Measurements from ENCODE around the gene SND1. TPM values are rescaled to one million over a fixed set of nuclear protein-coding genes. Genes with fewer than 3 reads are reported as not detected.

The SND1 gene
- total and polyA plus RNA-seq, 10 of the 15 experiments (the other 5 are each of a cell fraction or from before 2014, with no cell fraction given) = 52.4 to 270 (median 146) TPM

DNA sequence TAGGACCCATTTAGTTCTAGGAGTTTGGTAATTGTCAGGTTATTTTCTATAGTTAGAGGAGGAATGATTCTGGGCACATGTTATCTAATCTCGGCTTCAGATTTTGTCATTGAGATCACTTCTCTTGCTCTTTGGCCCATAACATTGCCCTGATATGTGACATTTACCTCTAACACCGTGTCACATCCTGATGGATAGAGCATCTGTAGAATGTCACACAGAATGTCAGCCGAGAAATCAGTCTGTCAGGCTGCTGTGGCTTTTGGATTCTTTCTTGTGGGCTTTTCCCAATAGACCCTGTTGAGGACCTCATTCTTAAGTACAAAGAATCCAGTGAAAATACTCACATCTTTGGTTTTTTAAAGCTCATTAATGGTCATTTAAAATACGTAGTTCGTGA is 236.8 kb downstream of the SND1 start:
- Histone ChIP-seq H3K4me2 (ENCODE audit: control insufficient read depth, insufficient read depth) (no peak overlapping the region), H3K9me3 (replicated peaks; ENCODE audit: control insufficient read depth, insufficient read depth, low read length) (no peaks in the 10 kb centered on the region), H3K4me3 (no peak overlapping the region), H3K4me1 (ENCODE audit: control insufficient read depth, insufficient read depth, low read length) (peaks cover 3% of the 10 kb centered on the region; the same call in 1 of the 2 replicates), H3K79me2 (ENCODE audit: control insufficient read depth, insufficient read depth, low read length) (peaks cover 2% of the 10 kb centered on the region; the same call in 1 of the 2 replicates), H3K9ac (ENCODE audit: control insufficient read depth, insufficient read depth, low read length) (no peak overlapping the region), H4K20me1 (ENCODE audit: control insufficient read depth, insufficient read depth) (no peaks in the 10 kb centered on the region), H3K36me3 (ENCODE audit: control insufficient read depth in 2 of 2, insufficient read depth in 2 of 2, low read length in 1 of 2) (peaks cover 0 to 26% of the 10 kb centered on the region in 2 experiments; a peak in 3 of 4 replicates), H3K27ac (ENCODE audit: control insufficient read depth, insufficient read depth) (no peak overlapping the region), H3K27me3 (replicated peaks in 1 of 2; ENCODE audit: control insufficient read depth in 2 of 2, insufficient read depth in 2 of 2, low read length in 1 of 2) (no peaks in the 10 kb centered on the region), H2AFZ (ENCODE audit: control insufficient read depth, low read depth, low read length) (no peak overlapping the region)
- DNase-seq (ENCODE audit: low read depth, low spot score) (no peak), ATAC-seq (no peak), FAIRE-seq (no peak)
- BruUV-seq (replicated peaks) = no TSS peak
- 98% methylated on average over 5 of the region's 5 CpGs for WGBS (ENCODE audit: insufficient coverage, insufficient replicate concordance, low lambda C conversion rate, missing lambda C conversion rate)
- RAD21 ChIA-PET (ENCODE audit: unreplicated experiment) = no interaction called here
- TF ChIP-seq SIX5 (IDR thresholded peaks at IDR 0.05; ENCODE audit: low read depth, low read length, severe bottlenecking) (no peak), GABPA (IDR thresholded peaks at IDR 0.05; ENCODE audit: low read depth) (no peak), HDGF (IDR thresholded peaks at IDR 0.05) (no peak), CBX5 (IDR thresholded peaks at IDR 0.05; ENCODE audit: low read depth) (no peak), NFIC (IDR thresholded peaks at IDR 0.05; ENCODE audit: low read depth, low read length) (no peak), FOXM1 (IDR thresholded peaks at IDR 0.05; ENCODE audit: low read depth, low read length) (no peak), BMI1 (IDR thresholded peaks at IDR 0.05; ENCODE audit: borderline replicate concordance) (no peak), CREB1 (IDR thresholded peaks at IDR 0.05; ENCODE audit: low read depth) (no peak), REST (IDR thresholded peaks at IDR 0.05; ENCODE audit: low read depth, low read length) (no peak), SREBF2 (IDR thresholded peaks at IDR 0.05; ENCODE audit: low read length) (no peak), NR2C1 (IDR thresholded peaks at IDR 0.05) (no peak)
- TF ChIP-seq, protein P1, sequence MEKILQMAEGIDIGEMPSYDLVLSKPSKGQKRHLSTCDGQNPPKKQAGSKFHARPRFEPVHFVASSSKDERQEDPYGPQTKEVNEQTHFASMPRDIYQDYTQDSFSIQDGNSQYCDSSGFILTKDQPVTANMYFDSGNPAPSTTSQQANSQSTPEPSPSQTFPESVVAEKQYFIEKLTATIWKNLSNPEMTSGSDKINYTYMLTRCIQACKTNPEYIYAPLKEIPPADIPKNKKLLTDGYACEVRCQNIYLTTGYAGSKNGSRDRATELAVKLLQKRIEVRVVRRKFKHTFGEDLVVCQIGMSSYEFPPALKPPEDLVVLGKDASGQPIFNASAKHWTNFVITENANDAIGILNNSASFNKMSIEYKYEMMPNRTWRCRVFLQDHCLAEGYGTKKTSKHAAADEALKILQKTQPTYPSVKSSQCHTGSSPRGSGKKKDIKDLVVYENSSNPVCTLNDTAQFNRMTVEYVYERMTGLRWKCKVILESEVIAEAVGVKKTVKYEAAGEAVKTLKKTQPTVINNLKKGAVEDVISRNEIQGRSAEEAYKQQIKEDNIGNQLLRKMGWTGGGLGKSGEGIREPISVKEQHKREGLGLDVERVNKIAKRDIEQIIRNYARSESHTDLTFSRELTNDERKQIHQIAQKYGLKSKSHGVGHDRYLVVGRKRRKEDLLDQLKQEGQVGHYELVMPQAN (conservative IDR thresholded peaks at IDR 0.05) = no peak
- POLR2A ChIA-PET = no interaction called here
- in situ Hi-C loops (cut with MboI) (no loop called here), intact Hi-C loops (cut with micrococcal nuclease; ENCODE audit: unreplicated experiment) (no loop called here)
- SMC1A ChIA-PET (ENCODE audit: uncharacterized antibody, unreplicated experiment) = no interaction called here
- CTCF ChIA-PET = no interaction called here

Data from GM12878 (cell line).